Keratinocyte (primary cell): ENCODE results near the gene DENND1A. TPM values are rescaled to one million over a fixed set of nuclear protein-coding genes. Genes with fewer than 3 reads are reported as not detected.
A peak's percentile ranks its signal among the peaks of the same experiment; 100 is the strongest.

Source experiments
- DNase-seq: peaks from one replicate; pipeline ENCODE4 v3.0.0-alpha.2; 2011; ENCODE audit warnings: low read depth, missing footprints, low spot score
- FAIRE-seq: peaks from 2 replicates; lab custom pipeline; 2011; peaks lifted over from hg19 to GRCh38; lab: Jason Lieb, UNC
- H2AFZ ChIP-seq: 2 replicates; pipeline ENCODE4 v1.6.0; 2012; ENCODE audit warnings: low read length, control low read depth, inconsistent platforms; ENCODE audit not compliant: control insufficient read depth
- H3K27ac ChIP-seq: 2 replicates; pipeline ENCODE4 v1.5.1; 2011; ENCODE audit warnings: low read length; ENCODE audit not compliant: control insufficient read depth, insufficient read depth
- H3K27me3 ChIP-seq: 3 replicates; pipeline ENCODE4 v1.6.0; 2011; ENCODE audit warnings: low read length; ENCODE audit not compliant: control insufficient read depth, insufficient read depth; ENCODE audit errors: extremely low read depth
- H3K36me3 ChIP-seq, 2 experiments: 2 replicates in 1 of 2; 3 replicates in 1 of 2; pipeline ENCODE4 v1.5.1; 2011; ENCODE audit warnings: low read length in 2 of 2, mild to moderate bottlenecking in 1 of 2; ENCODE audit not compliant: control insufficient read depth in 2 of 2, insufficient read depth in 2 of 2; ENCODE audit errors: extremely low read depth in 1 of 2
- H3K4me1 ChIP-seq: 3 replicates; pipeline ENCODE4 v1.5.1; 2011; ENCODE audit warnings: low read length; ENCODE audit not compliant: control insufficient read depth, insufficient read depth; ENCODE audit errors: extremely low read depth
- H3K4me2 ChIP-seq: 3 replicates; pipeline ENCODE4 v1.6.0; 2011; ENCODE audit warnings: low read depth, low read length; ENCODE audit not compliant: control insufficient read depth, insufficient read depth; ENCODE audit errors: extremely low read depth
- H3K4me3 ChIP-seq, 3 experiments: fragments of 200-600 bp in 1 of 3; sonication (generic) in 1 of 3; 2 replicates in 2 of 3; 3 replicates in 1 of 3; pipeline ENCODE4 v1.5.1; 2011 to 2016; ENCODE audit warnings: low read length in 3 of 3, mild to moderate bottlenecking in 3 of 3, control low read depth in 2 of 3, inconsistent platforms in 1 of 3, low read depth in 1 of 3, mixed read lengths in 1 of 3, mixed run types in 1 of 3, moderate library complexity in 1 of 3; ENCODE audit not compliant: control insufficient read depth in 2 of 3, insufficient read depth in 2 of 3; ENCODE audit errors: extremely low read depth in 1 of 3
- H3K79me2 ChIP-seq: 2 replicates; pipeline ENCODE4 v1.6.0; 2012; ENCODE audit warnings: low read length; ENCODE audit not compliant: control insufficient read depth, insufficient read depth
- H3K9ac ChIP-seq: 3 replicates; pipeline ENCODE4 v1.6.0; 2011; ENCODE audit warnings: low read length; ENCODE audit not compliant: control insufficient read depth, insufficient read depth; ENCODE audit errors: extremely low read depth
- H3K9me1 ChIP-seq: 3 replicates; pipeline ENCODE4 v1.6.0; 2011; ENCODE audit warnings: low read length; ENCODE audit not compliant: control insufficient read depth, insufficient read depth; ENCODE audit errors: extremely low read depth
- H3K9me3 ChIP-seq: 2 replicates; pipeline ENCODE4 v1.5.1; 2012; ENCODE audit warnings: low read depth, low read length; ENCODE audit not compliant: control insufficient read depth
- H4K20me1 ChIP-seq: 3 replicates; pipeline ENCODE4 v1.6.0; 2011; ENCODE audit warnings: low read length; ENCODE audit not compliant: control insufficient read depth, insufficient read depth; ENCODE audit errors: extremely low read depth
- CTCF ChIP-seq, 3 experiments: IDR thresholded peaks in 1 of 3; conservative IDR thresholded peaks in 1 of 3; optimal IDR thresholded peaks in 1 of 3; 2 replicates in 2 of 3; 3 replicates in 1 of 3; pipeline versions ENCODE3 to v1.5.1; 2011; ENCODE audit warnings: low read length in 3 of 3, mild to moderate bottlenecking in 3 of 3, moderate library complexity in 2 of 3, control low read depth in 1 of 3, inconsistent platforms in 1 of 3; ENCODE audit not compliant: insufficient read depth in 2 of 3; ENCODE audit errors: extremely low read depth in 1 of 3
- EZH2 ChIP-seq: IDR thresholded peaks from one replicate; pipeline ENCODE4 v1.6.1; 2012; ENCODE audit warnings: inconsistent platforms, mild to moderate bottlenecking, low read length, moderate library complexity
- dilution Hi-C: fragments of 300-500 bp; cut with MboI; formaldehyde crosslinking; loops from one replicate; pipeline ENCODE4 v1.7.0; 2020; ENCODE audit warnings: low sequenced_read_pairs; ENCODE audit not compliant: extremely low pct_ligation_motif_present
- polyA plus RNA-seq, 5 experiments: library from polyadenylated mRNA; depleted of rRNA in 3 of 5; stranded (reverse) in 3 of 5; stranded (forward) in 1 of 5; unstranded in 1 of 5; fragments of >200 nt; gene quantifications; 1 replicate in 1 of 5; 2 replicates in 3 of 5; 3 replicates in 1 of 5; pipeline versions ENCODE4 v1.2.1 to v1.2.3, GENCODE V29; 2011 to 2012; ENCODE audit warnings: missing spikeins in 2 of 5, low read depth in 1 of 5, low replicate concordance in 1 of 5

DENND1A gene
- polyA plus RNA-seq, 1 donor (not counting 4 experiments of a cell fraction or from before 2014, with no cell fraction given), result 13.0 TPM

GRCh38 chr9:123349033-123349432, 580.9 kb downstream of the DENND1A start:
- Histone ChIP-seq H3K4me3 (no peak overlapping the region), H3K27ac (no peak overlapping the region), H3K9me3 (no peaks in the 10 kb centered on the region), H3K9me1 (no peaks in the 10 kb centered on the region), H3K4me1 (peaks cover 16% of the 10 kb centered on the region), H2AFZ (no peak overlapping the region), H4K20me1 (no peaks in the 10 kb centered on the region), H3K27me3 (peaks cover 15% of the 10 kb centered on the region), H3K79me2 (no peaks in the 10 kb centered on the region), H3K9ac (no peak overlapping the region), H3K36me3 (no peaks in the 10 kb centered on the region), H3K4me2 (no peak overlapping the region)
- TF ChIP-seq EZH2 (no peak), CTCF (optimal IDR thresholded peaks at IDR 0.05 in 1 of 3, IDR thresholded peaks at IDR 0.05 in 1 of 3, conservative IDR thresholded peaks at IDR 0.05 in 1 of 3; ENCODE audit: extremely low read depth in 1 of 3, insufficient read depth in 2 of 3, low read length in 3 of 3) (no peak)
- dilution Hi-C loops, result no loop called here
- DNase-seq (no peak), FAIRE-seq (no peak)

- Histone ChIP-seq H2AFZ (no peak overlapping the region), H3K4me3 (no peak overlapping the region), H3K27me3 (peaks cover 10% of the 10 kb centered on the region), H3K36me3 (no peaks in the 10 kb centered on the region), H4K20me1 (no peaks in the 10 kb centered on the region), H3K4me2 (peak overlapping the region; percentile 49), H3K9me1 (peaks cover 2% of the 10 kb centered on the region), H3K27ac (no peak overlapping the region), H3K4me1 (peaks cover 21% of the 10 kb centered on the region), H3K9ac (no peak overlapping the region), H3K9me3 (no peaks in the 10 kb centered on the region), H3K79me2 (no peaks in the 10 kb centered on the region)
- dilution Hi-C loops, result no loop called here
- DNase-seq (no peak), FAIRE-seq (no peak)
- no peak for TF ChIP-seq CTCF (optimal IDR thresholded peaks at IDR 0.05 in 1 of 3, IDR thresholded peaks at IDR 0.05 in 1 of 3, conservative IDR thresholded peaks at IDR 0.05 in 1 of 3; ENCODE audit: extremely low read depth in 1 of 3, insufficient read depth in 2 of 3, low read length in 3 of 3)
- TF ChIP-seq EZH2, result no peak
These were observed 581.5 kb downstream of the DENND1A start for GRCh38 chr9:123348317-123348992.
